NCI-H526 treated with DMSO at 0.1 percent for 48 hours (cell line): Measurements from ENCODE around the gene PRKRA.
A peak's percentile ranks its signal among the peaks of the same experiment; 100 is the strongest.
"Not testable (repeated sequence)": the region's sequence is repeated elsewhere in the genome, so short reads cannot be mapped to it uniquely, and the experiment has no call there.

Source experiments
- DNase-seq: peaks from one replicate; lab custom pipeline; 2025; lab: John Stamatoyannopoulos, UW

The PRKRA gene

DNA sequence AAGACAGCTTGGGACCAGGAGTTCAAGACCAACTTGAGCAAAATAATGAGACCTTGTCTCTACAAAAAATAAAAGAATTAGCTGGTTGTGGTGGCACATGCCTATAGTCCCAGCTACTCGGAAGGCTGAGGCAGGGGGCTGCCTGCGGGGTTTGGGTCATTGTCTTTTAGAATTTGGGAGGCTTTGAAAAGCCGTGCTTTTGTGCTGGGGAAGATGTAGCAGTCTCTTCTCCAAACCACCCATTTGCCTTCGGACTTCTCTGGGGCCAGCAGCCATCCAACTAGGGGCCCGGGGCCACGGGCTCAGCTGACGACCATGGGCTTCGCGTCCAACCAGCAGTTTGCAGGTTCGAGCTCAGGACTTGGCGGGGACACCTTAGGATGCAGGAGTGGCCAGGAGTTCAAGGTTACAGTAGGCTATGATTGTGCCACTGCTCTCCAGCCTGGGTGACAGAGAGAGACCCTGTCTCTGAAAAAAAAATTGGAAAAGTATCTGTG is 6.5 kb upstream of the PRKRA start:
- no peak for DNase-seq

DNA sequence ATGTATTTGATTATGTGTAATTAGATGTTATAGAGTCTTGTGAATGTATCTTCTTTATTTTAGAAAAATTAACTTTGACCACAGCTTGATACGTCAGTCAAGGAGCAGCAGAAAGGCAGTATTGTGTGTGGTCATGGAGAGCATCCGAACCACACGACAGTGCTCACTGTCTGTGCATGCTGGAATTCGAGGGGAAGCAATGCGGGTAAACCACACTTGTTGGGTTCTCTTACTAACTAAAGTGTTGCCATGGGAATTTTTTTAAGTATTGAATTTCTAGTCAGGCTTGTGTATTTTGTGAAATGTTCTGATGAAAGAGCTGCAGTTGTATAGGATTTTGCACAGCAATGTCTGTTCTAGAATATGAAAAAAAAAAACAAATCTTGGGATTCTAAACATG is 5.0 kb upstream of the PRKRA start:
- no peak for DNase-seq

DNA sequence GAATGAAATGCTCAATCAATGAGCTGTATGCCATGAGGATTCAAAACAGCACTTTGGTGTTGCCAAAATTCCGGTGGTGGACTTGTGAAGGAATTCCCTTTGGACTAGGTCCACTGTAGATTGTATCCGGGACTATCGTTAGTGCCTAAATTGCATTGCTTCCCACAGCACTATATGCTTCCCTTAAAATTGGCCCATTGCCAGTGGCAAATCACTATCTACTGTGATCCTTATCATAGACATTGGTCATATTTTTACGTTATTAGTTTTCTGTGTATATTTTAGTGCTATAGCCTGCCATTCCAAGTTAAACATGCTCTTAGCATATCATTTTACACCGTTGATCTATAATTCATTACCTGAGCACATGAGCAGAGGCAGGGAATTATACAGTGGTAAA is 1.9 kb upstream of the PRKRA start:
- DNase-seq: no peak

DNA sequence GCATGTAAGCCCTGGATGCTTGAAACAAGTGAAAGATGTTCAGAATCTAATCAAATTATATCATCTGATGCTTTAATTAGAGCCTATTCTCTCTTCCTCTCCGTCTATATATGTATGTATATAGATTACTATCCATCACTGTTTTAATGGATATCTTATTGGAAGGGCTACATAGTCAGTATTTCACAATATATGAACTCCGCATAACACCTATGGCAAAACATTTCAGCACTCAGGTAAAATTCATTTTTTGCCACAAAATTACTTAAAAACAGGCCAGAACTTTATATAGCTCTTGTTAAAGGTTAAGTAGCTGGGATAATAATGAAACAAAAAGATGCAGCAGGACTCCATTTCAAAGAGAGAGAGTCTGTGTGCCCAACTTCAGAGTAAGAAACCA is 1.4 kb upstream of the PRKRA start:
- DNase-seq: no peak

DNA sequence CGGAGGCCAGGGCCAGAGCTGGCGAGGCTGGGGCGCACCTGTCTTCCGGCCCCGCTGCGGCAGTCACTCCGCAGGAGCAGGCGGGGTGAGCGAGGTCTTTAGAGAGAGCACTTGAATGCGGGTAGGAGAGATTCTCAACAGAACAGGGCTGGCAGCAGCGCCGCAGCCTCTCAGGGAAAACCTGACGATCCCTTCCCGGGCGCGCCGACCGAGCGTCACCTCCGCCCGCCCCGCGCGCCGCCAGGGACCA is 526 bp downstream of the PRKRA start:
- peak; percentile 89 for DNase-seq

DNA sequence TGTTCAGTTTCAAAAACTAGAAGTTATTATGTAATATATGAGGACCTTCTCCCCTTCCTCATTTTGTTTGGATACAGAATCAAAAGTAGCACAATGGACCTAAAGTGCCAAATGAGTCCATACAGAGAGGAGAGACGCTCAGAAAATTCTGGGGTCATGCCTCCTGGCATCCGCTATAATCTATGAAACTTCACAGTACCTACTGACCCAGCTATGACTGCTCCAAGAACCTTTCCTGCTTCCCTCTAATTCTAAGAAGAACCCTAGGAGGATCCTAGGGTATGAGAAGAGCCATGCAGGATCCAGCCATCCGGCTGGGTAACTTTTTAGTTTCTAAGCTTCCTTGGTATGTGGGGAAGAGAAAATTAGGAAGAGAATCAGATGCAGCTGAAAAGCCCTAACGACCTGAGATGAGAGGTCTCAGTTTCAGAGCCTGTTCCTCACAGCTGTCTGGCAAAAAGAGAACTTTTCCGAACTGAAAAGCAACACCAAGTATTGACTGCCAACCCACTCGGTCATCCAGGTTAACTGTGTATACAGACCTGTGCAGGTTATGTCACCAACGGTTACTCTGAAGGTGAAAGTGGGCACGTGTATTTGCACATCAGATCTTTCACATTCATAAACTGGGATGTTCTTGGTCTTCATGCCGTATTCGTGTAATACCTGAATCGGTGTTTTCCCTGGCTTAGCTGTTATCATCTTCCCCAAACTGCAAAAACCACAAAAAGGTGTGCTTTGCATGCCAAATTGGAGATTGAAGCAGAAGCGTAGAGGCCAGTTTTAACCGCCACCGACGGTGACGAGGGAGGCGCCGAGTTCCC is 1.1 kb downstream of the PRKRA start:
- no peak for DNase-seq

DNA sequence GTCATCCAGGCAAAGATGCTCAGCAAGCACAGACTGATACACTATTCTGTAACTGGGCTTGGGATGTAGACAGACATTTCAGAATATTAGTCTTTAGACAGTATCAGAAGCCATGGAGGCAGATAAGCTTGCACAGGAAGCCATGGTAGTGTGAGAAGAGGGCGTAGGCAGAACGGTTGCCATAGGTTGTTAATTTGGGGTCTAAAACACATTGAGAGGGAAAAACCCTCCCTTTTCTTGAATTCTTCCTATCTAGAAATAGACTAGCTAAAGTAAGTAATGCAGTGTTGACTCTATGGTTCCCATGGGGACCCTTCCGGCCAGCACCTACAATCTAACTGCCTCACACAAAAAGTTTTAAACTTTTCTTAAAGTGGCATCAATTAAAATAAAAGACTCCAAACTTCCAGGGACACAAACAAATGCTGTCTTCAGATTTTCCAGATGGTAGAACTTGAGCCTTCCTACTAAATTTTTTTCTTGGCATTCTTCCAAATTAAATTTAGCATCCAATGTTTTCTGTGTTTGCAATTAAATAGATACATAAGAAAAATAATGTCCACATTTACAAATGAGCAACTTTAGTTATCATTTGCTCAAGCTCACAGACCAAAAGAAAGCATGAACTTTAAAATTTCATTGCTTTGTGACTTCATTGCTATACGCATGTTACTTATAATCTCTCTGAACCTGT is 1.9 kb downstream of the PRKRA start:
- no peak for DNase-seq

DNA sequence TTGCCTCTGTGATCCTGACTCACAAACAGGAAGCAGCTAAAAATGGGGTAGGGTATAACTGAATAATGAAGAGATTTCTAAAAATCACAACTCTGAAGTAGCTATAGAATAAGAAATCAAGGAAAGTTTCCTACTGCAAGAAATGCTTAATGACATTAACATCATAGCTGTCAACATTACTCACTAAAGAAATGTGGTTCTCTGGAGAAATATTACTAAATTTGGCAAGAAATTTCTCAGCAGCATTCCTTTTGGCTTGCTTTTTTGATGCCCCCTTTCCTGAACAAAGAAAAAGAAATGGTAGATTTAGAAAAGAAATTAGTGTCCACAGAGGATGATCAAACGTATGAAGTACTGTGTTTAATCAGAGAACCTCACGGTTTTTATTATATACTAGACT is 9.5 kb downstream of the PRKRA start:
- no peak for DNase-seq

DNA sequence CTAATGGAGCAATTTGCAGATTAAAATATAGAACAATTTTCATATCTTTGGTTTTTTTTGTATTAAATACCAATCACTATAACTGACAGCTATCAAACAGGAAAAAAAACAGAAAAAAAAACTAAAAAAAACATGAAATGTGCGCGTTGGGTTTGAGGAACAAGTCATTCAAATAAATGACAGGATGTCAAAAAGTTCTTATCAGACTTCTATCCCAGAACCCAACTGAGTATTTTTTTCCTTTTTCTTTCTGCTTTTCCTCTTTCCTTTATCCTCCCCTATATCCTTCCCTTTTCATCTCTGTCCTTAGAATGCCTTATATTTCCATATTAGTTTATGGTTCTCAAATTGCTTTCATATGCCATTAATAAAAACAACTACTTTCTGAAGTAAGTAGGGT is 14.3 kb downstream of the PRKRA start:
- DNase-seq: no peak

DNA sequence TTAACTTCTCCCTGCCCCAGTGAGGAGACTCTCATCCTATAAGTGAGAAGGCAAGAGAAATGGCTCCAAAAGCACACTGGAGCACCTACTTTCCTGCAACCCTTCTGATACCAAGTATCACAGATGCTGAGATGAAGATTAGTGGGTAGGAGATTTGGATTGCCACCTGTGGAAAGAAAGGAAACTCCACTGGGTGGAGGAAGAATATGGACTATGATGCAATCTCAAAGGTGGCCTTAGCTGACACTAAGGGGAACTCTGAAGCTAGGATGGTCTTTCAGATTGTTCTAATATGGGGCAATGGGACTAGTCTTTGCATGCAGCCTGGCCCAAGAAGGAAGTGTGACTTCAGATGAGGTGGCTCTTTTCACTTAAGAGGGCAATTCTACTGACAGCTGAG is 21.6 kb downstream of the PRKRA start:
- no peak for DNase-seq

DNA sequence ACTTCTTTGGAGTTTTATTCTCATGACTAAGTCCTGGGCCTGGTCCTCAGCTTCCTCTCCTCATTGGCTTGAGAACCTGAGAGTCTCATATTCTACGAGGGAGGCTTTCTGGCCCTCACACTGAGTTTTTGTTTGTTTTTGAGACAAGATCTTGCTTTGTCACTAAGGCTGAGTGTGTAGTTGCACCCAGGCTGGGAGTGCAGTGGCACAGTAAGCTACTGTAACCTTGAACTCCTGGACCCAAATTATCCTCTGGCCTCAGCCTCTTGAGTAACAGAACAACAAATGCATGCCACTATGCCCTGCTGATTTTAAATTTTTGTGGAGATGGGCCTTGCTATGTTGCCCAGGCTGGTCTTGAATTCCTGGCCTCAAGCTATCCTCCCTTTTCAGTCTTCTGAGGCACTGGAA is 22.6 kb downstream of the PRKRA start:
- no peak for DNase-seq

DNA sequence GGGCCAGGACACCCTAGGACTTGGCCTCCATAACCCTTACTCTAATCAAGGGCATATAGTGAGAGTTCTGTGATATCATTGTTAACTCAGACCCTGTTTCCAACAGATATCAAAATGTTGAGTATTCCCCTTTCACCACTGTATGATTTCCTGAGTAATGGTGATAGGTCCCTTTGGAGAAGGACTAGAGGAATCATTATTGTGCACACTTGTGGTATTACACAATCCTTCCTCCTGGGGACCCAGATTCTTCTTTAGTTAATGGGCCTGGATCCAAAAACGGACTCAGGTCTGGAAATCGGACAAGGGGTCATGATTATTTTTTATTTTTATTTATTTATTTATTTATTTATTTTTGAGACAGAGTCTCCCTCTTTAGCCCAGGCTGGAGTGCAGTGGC is 23.5 kb downstream of the PRKRA start:
- no peak for DNase-seq

DNA sequence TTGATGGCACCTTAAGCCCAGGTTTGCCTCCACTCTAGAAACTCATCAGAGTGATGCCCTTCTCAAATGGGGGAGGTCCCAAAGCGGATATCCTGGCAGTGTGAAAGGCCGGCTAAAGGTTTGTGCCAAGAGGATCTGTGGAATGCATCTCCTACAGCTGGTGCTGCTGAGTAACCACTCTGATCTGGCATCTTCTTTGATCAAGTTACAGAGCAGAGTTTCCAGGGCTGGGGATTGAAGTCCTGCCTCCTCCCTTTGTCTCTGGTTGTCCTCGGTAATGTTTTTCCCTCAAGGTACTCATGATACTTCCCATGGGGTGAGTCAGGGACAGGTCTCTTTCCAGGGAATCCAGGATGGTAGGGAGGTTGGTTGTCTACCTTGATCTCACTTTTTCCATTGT is 24.6 kb downstream of the PRKRA start:
- no peak for DNase-seq

DNA sequence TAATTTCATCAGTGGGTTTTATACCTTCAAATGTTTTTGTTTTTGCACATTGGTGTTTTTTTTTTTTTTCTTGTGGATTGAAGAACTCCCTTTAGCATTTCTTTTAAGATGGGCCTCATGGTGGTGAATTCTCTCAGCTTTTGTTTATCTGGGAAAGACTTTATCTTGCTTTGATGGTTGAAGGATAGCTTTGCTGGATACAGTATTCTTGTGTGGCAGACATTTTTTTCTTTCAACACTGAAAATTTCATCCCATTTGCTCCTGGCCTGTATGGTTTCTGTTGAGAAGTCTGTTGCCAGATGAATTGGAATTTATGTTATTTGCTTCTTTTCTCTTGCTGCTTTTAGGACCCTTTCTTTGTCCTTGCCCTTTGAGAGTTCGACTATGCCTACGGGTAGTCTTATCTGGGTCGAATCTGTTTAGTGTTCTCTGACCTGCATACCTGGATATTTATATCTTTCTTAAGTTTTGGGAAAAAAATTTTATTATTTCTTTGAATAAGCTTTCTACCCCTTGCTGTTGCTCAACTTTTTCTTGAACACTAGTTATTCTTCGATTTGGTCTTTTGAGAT is 25.6 kb downstream of the PRKRA start:
- DNase-seq: no peak

DNA sequence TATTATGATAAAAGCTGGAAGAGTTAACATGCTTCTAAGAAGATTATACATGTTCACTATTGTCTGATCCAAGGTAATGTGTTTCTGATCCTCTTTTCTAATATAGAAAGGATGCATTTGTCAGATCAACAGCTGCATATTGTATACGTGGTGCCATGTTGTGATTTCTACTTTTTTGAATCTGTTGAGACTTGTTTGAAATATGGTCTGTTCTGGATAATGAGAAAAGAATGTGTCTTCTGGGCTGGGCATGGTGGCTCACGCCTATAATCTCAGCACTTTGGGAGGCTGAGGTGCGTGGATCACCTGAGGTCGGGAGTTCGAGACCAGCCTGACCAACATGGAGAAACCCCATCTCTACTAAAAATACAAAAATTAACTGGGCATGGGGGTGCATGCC is 27.2 kb downstream of the PRKRA start:
- DNase-seq: not testable (repeated sequence)

DNA sequence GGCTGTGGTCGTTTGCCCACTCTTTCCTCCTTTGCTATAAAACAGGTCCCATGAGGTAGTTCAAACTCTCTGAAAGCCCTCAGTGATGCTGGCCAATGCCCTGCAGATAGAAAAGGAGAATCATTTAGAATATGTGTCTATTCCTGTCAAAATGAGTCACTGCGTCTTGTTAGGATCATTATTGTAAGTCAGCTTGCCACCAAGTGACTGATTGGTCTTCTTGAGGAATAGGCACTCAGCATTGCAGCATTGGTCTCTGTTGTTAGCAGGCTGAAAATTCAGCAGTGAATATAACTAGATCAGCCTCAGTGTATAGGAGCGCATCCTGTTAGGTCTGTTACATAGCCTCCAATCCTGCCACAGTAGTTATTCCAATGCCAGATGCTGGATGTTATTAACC is 28.9 kb downstream of the PRKRA start:
- DNase-seq: no peak

DNA sequence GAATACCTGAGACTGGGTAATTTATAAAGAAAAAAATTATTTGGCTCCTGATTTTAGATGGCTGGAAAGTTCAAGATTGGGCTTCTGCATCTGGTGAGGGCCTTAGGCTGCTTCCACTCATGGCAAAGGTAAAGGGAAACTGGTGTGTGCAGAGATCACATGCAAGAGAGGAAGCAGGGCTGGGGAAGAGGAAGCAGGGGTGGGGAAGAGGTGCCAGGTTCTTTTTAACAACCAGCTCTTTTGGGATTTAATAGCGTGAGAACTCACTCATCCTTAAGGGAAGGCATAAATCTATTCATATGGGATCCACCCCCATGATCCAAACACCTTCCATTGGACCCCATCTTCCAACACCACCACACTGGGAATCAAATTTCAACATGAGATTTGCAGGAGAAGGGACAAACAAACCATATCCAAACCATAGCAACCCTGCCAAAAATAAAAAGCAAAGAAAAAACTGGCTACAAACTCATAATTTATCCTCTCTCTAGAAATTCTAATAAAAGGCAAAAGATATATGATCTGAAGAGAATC is 30.4 kb downstream of the PRKRA start:
- DNase-seq: no peak

DNA sequence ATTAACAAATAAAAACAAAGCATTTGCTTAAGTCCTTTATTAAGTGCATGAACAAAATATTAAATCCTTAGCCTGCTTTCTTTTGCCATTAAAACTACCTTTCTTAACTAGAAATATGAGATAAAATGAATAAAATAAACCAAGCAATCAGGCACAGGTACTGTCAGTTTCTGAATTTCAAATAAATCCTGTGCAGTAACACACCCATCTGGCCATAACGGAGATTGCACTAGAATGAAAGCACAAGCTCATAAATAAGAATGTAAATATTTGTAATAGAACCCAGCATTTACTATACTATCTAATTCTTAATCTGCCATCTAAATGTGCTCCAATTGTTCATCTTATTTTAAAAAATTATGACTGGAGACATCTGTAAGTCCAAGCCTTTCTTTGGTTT is 31.9 kb downstream of the PRKRA start:
- DNase-seq: peak; percentile 21

DNA sequence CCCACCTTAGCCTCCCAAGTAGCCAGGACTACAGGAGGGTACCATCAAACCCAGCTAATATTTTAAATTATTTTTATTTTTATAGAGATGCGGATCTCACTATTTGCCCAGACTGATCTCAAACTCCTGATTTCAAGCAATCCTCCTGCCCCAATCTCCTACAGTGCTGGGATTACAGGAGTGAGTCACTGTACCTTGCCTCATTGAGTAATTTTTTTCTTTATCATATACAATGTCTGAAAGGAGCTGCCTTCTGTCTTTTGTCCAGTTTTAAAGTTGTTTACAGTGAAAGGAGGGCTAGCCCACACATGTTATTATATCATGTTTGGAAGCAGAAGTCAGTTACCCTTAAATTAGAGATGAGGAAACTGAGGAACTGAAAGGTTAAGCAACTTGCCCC is 32.5 kb downstream of the PRKRA start:
- no peak for DNase-seq

DNA sequence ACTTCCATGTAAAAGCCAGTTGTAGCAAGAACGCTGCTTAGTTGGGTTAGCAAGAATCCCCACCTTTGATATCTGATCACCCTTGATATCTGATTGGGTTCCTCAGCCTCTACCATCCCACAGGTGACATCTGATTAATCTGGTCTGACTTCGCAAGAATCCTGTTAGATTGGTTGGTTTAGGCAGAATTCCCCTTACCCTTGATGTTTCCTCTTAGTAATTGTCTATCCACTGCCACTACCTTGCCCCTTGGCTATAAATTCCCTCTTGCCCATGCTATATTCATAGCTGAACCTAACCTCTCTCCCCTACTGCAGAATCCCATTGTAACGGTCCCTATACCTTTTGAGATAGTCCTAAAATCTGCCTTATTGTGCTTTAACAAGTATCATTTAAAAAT is 33.1 kb downstream of the PRKRA start:
- no peak for DNase-seq

DNA sequence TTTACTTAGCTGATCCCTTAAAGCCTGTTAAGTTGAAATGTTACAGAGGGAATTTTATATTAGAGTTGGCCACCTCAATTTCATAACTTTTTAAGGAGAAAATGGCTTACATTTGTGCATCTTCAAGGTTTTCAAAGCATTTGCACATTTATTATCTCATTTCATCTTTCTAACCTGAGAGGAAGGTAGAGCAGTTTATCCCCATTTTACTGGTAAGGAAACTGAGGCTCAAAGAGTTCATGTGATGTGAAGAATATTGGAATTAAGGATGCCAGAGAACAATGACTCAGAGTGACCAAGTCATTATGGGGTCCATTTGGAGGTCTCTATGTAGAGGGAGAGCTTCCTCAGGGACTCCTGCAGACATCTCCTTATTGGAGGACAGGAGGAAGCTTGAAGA is 35.0 kb downstream of the PRKRA start:
- DNase-seq: no peak

DNA sequence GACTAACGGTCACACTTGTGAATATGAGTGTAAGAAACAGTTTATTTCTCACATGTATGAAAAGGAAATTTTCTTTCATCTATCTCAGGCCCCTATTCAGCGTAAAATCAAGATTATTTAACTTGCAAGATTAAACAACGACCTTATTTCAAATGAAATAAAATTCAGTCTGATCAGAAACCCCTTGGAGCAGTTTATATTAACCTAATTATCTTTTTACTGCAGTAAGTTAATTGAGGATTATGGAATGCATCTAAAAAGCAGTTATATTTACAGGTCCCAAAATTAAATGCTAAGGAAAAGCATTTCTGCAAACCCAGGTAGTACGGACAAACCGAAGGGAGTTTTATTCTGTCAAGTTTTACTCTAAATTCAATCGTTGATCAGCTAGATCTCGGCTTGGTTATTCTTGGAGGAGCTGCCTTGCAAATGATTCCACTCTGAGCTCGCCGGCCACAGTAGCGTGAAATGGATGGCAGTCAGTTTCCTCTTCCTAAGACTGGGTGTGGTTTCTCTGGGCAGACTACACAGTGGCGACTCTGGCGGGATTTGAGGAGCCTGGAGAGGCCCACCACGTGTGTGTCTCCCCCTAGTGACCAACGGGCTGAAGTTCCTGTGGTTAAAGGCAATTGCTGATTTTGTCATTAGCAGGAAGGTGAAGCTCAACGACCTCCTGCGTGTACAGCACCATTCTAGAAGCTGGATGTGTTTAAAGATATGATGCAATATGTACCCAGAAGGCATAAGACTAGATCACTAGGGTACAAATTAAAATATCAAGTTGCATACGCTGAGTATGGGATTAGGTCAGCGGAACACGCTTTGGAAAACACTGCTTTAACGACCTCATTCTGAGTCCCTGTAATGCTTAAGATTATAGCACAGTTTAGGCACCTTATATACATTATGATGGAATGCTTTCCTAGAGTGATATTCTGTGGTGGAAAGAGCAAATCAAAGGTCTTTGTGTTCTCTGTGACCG is 36.4 kb downstream of the PRKRA start:
- peak; percentile 95 for DNase-seq
